HG02884 (cell line): ENCODE data around the gene PIGU.
"Not testable (repeated sequence)": the region's sequence is repeated elsewhere in the genome, so short reads cannot be mapped to it uniquely, and the experiment has no call there.

Source experiments
- ATAC-seq: cut with Tn5 transposase; IDR thresholded peaks from one replicate; pipeline ENCODE4 v1.9.1; 2021; ENCODE audit warnings: mild to moderate bottlenecking, moderate library complexity; ENCODE audit not compliant: unreplicated experiment

PIGU gene

DNA sequence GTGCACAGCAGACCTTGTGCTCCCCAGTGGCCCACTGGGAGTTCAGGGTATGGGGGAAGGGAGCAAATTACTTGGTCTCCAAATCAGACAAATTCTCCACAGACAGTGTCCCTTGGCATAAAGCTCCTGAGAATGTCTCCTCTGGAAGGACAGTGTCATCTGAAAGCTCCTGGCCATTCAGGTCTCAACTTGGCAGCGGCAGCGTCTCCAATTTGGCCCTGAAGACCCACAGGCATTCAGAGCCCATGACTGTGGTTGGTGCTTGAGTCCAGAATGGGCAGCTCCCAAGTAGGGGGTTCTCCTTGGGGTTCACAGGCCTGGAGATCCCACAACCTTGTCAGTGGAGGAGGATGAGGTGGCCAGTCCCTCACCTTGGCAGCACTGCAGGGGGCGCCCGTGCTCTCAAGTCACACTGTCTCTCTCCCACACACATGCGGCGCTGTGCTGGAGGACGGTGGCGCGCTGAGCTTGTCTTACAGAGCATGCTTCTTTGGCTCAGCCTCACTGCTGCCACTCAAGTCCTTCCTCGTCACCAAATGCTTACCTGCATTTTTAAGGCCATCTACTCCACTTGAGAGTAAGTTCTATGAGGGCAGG is 140.0 kb downstream of the PIGU start:
- ATAC-seq, result no peak

DNA sequence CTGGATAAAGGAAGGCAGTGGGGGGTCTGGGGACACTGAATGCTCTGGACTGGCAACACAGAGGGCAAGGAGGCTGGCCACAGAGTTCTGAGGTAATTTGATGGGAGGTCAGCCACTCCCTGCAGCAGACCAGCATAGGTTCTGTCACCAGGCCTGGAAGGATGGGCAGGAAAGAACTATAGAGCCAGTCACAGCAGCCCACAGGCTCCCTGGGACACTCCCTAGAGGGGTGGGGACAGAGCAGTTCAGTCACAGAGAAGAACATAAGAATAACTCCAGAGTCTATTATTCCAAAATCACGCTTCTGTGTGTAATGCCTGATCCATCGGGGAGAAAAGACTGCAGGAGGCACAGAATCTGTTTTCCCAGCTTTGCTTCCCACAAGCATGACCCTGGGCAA is 141.0 kb downstream of the PIGU start:
- no peak for ATAC-seq

DNA sequence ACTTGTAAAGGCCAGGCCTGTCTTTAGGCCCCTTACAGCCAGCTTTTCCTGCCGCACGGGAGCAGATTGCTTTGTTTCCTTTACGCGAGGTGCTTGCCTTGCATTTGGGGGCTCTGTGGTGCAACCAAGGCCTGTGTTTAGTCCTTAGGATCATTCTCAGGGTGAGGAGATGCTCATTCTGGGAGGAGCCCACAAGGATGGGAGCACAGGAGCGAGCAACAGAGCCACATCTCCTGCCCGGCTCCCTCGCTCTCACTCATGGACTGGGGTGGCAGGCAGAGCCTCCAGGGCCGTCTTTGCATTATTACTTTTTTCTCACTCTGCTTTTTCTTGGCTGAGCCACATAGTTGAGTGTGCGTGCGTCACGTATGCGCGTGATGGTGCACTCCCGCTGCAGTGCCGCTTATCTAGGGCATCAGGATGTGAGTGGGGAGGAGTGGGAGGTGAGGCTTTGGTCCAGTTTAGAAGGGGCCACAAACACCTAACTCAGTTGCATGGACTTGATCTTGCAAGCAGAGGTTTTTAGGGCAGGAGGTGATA is 141.5 kb downstream of the PIGU start:
- ATAC-seq, result no peak

DNA sequence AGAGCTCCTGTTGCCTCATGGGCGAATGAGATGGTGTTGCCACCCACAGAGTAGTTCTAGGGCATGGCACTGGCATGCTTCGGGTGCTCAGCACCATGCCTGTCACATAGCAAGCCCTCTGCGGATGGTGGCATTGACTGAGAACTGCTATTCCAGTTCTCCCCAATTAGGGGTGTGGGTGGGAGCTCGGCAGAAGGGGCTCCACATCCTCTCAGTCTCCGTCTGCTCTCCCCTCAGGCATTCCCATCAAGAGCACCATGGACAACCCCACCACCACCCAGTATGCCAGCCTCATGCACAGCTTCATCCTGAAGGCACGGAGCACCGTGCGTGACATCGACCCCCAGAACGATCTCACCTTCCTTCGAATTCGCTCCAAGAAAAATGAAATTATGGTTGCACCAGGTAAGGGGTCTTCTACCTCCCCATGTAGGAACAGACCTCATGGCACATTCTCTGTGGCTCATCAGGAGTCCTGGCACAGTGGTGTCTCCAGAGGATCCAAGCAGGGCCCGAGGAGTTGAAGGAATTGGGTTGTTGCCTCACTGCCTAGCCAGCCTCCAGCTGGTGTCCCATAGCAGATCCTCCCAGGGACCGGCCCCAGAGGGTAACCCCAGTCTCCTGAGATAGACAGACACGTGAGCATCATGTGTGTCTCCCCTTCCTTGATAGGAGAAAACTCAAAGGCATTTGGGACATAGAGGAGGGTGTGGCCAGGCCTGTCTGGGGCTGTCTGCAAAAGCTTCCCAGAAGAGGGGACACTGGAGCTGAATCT is 142.3 kb downstream of the PIGU start:
- no peak for ATAC-seq

DNA sequence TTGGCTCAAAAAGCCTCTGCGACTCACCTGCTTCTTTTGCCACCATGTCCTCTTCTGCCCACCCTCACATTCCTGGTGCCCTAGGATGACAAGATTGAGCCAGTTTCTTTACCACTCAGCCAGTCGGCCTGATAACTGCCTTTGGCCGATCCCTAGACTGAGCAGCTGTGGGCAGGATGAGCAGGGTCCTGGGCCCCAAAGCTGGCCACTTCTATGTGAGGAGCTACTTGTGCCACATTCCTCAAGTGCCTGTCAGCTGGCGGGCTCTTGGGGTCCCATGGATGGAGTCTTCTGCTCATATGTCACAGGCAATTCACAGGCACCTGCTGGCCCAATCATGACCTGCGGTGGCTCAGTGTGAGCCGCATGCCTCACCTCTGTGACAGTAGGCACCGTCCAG is 144.1 kb downstream of the PIGU start:
- no peak for ATAC-seq

DNA sequence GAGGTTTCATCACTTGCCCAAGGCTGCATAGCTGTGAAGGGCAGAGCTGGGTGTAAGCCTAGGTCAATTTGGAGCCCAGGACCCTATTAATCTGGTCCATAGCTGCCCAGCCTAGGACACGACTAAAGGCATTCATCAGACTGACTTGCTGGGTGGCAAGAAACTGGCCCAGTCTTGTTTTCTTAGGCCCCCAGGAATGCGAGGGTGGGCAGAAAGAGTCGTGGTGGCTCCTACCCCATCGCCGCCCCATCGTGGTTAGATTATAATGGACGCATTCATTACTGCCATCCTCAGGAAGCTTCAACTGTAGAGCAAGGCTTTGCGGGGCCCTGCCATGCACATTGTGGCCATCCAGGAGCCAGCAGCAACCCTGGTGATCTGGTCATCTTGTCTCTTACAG is 144.6 kb downstream of the PIGU start:
- ATAC-seq, result no peak

DNA sequence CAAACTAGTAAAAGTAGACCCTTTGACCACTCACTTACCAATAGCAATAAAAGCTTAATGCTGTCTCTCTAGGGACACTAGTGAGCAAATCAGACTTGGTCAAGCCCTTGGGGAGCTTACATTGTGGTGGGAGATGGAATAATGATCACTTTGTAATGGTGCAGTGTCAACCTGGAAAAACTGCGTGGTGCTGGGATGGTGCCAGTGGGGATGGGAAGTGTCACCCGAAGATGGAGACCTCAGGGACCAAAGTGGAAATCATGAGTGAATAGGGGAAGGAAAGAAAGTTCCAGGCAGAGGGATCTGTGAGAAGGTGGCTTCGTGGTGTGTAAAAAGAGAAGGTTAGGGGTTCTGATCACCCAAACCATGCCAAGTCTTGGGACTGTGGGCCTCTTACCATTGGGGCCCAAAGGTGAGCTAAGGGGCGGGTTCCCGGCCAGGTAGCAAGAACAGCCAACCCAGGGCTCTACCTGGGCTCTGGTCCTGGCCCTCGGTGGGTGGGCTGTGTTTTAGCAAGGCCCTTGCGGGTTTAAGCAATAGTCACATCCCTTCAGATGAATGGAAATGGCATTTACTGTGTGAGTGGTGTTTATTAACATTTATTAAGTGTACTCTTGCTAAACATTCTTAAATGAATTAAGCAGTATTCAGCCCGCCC is 145.2 kb downstream of the PIGU start:
- no peak for ATAC-seq

DNA sequence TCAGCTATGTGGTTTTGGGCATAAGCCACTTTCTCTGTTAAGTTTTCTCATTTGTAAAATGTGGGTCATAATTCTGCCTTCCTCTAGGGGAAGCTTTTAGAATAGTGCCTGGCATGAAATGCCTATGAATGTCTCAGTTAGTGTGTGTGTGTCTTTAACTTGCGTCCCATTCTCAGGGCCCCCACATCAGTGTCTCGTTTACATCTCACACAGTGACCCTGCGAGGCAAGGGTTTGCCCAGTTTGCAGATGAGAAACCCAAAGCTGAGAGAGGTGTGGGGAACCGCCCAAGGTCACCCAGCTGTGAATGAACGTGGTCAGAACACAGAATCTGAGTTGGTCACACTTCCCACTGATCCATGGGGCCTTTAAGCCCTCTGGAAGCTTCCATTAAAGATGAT is 146.6 kb downstream of the PIGU start:
- ATAC-seq, result no peak

DNA sequence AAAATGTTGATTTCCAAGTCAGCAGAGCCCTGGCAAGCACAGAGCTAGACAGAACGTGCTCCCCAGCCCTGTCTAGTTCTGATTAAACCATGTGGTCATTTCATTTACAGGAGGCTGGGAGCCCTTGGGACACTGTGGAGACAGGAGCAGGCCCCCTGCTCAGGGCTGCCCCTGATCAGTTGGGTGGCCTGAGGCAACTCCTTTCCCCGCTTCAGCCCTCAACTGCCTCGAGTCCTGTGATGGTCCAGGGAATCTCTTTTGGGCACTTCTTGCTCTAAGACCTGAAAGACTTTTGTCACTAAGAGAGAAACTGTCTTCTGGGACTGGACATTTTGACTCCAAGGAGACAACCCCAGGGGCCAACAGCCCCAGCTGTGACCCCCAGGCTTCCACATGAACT is 147.2 kb downstream of the PIGU start:
- no peak for ATAC-seq

DNA sequence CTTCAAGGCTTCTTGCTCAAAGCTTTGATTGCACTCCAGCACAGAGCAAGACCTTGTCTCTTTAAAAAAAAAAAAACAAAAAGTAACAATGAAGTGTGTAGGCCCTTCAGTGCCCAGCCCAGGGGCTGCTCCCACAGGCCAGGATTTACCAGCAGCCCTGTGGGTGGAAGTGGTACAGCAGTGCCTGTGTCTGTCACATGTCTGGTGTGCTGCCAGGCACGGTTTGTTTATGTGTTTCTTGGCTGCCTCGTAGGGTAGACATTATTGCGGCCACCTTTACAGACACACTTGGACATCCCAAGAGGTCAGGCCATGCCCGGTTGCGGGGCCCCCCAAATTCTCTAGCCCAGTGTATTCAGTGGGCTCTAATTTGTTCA is 148.0 kb downstream of the PIGU start:
- no peak for ATAC-seq

DNA sequence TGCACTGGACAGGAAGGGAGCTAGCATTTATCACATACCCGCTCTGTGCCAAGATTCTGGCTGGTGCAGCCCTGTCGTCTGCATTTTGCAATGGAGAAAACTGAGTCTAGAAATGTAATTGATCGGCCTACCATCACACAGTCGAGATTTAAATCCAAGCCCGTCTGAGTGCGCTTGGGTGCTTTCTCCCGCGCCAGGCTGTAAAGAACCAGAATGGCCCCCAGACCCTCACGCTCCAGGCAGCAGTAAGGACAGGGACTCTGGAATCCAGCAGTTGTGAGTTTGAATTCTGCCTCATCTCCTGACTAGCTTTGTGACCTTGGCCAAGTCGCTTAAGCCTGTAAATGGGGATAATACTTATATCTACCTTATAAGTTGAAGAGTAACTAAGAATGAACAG is 149.9 kb downstream of the PIGU start:
- no peak for ATAC-seq

DNA sequence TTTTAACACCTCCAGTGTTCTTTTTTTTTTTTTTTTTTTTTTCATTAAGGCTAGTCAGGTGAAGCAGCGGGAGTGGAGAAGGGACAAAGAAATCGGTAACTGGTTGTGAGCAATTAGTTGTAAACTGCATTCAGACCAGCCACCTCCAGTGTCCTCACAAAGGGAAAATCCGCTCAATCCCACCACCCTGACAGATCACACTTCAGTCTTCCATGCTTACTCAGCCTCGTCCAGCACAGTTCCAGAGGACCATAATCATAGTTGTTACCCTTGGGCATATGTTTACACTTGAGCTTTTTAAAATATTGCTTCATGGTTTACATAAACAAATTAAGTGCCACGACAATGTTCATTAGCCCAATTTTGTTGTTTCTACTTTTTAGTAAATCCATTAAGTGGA is 150.4 kb downstream of the PIGU start:
- ATAC-seq, result no peak

DNA sequence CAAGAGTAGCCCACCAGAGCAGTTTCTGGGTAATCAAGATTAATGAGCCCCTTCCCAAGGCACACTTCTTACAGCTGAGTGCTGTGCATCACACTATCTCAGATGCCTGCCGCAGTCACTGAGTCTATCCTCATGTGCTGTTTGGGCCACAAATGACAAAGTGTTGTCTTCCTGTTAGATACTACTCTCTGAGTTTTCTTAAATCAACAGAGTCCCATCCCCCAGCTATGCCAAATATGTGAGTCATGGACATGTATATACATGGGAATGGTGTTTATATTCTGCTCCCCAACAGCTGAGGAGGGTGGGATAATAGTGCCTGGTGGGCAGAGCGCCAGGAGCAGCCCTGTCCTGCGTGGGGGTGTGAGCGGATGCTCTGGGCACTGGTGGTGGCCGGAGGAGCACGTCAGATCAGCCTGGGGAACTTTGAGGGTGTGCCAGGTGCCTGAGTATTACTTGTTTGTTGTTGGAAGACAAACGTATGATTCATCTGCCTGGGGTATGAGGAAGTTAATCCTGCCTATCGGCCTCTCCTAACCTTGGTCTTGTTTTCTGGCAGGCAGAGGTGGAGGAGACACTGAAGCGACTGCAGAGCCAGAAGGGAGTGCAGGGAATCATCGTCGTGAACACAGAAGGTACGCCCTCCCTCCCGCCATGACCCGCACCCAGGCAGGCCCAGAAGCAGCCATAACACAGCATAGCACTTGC is 151.0 kb downstream of the PIGU start:
- ATAC-seq, result no peak

DNA sequence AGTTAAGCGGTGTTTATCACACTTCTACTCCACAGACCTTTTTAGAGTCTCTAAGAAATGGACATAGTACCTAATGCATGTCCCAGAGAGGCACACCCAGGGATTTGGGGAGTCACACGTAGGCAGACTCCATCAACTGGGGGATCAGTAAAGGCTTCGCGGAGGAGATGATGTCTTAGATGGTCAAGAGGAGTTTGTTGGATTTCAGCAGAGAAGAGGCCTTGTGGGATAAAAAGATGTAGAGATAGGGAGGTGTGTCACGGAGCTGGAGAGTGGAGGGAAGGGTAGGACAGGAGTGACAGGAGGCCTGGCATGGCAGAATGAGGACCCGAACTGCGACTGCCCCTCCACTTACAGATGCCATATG is 151.6 kb downstream of the PIGU start:
- ATAC-seq, result no peak

DNA sequence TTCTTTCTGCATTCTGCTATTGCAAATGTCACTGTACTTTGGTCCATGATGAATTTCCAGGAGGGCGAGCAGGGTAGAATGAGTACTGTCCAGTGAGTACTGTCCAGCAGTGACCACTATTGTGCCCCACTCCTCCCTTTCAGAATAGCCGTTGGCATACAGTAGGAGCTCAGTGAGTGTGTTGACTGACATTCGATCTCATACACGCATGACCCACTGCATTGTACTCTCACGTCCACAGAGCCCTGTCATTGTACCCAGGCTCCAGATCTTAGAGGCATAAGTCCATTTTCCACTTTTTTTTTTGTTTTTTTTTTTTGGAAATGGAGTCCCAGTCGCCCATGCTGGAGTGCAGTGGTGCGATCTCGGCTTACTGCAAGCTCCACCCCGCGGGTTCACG is 152.5 kb downstream of the PIGU start:
- no peak for ATAC-seq

DNA sequence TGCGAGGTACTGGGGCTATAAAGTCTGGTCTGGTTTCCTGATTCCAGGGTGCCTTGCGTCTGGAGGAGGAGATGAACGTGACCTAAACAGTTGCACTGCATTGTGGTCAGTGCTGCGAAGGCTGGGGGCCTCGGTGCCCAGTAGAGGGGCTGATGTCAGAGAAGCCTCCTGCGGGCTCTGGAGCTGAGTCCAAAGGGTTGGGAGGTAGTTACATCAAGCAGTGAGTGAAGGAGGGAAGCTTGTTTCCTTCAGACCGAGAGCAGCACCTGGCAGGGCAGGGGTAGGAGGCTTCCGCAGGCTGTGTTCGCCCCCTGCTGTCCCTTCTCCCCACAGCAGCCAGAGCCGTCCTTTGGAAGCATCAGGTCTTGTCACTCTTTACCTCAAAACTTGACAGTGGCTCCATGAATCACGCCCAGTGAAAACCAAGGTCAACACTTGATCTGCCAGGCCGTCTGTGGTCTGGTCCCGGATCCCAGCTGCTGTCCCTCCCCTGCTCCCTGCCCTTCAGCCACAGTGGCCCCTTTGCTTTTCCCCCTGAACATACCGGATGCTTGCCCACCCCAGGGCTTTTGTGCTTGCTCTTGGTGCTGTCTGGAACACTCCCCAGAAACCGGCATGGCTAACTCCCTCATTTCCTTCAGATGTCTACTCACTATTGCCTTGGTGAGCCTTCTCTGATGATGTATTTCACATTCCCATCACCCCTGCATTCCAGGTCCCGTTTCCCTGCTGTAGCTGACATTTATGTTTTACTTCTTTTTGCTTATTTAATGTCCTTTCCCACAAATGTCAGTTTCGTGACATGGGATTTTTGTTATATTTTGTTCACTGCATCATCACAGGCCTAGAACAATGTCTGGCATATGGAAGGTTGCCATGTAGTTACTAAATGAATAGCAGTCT is 153.7 kb downstream of the PIGU start:
- no peak for ATAC-seq

DNA sequence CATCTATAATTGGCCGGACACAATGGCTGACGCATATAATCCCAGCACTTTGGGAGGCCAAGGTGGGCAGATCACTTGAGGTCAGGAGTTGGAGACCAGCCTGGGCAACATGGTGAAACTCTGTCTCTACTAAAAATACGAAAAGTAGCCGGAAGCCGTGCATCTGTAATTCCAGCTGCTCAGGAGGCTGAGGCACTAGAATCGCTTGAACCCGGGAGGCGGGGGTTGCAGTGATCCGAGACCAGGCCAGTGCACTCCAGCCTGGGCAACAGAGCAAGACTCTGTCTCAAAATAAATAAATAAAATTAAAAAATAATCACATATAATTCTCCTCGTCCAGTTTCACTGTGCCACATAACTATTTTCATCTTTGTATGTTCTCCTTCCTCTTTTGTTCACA is 157.1 kb downstream of the PIGU start:
- ATAC-seq, result not testable (repeated sequence)

DNA sequence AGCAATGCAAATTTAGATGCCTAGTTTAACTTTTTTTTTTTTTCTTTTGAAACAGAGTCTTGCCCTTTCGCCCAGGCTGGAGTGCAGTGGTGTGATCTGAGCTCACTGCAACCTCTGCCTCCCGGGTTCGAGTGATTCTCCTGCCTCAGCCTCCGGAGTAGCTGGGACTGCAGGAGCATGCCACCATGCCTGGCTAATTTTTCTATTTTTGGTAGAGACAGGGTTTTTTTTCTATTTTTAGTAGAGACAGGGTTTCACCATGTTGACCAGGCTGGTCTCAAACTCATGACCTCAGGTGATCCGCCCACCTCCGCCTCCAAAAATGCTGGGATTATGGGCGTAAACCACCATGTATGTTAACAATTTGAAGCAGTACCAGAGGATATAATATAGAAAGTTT is 158.0 kb downstream of the PIGU start:
- not testable (repeated sequence) for ATAC-seq

DNA sequence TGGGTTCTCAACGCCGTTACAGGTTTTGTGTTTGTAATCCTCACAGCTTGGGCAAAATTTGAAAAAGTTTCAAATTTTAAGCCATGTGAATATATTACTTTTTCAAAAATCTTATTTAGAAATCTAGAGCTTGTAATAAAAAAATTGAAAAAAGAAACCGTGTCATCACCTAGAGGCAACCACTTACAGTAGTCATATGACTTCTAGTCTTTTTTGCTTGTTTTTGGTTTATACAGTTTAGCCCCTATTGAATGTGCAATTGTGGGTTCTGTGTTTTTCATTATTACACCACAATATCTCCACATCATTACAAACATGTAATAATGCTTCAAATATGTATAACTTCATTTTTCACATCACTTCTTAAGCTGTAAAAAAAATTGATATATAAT is 159.8 kb downstream of the PIGU start:
- ATAC-seq, result no peak

DNA sequence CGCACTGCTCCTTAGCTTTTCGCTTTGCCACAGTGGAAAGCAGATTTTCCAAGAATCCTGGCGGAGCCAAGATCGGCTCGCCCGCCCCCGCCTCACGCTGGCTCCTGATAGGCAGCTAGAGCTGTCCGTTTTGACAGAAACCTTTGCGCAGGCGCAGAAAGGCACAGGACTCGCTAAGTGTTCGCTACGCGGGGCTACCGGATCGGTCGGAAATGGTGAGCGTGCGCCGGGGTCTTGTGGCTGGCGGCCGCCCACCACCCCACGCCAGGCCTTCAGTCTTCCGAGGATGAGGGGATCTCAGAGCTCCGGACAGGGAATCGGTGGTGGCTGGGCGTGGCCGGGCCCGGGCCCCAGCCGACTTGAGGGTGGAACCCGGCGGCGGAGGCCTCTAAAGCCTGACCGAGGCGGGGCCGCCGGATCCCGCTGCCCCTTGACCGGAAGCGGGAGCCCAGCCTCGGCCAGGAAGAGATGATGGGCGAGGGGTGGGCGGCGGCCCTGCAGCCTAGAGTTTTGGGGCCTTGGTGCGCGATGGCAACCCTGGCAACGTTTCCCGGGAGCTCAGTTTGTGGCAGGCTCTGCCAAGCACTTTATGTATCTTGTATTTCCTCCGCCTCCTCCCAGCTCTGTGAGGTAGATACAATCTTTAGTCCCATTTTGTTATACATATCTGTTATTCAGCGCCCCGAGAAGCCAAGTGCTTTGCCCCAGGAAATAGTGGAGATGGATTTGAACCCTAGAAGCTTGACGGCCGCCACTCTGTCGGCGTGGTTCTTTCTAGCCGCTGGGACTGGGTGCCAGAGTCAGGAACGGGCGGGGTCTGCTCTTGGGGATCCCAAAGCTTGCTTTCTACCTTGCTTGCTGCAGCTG is 160.4 kb downstream of the PIGU start, which contains the start of gene DYNLRB1:
DYNLRB1 (plus strand) TSS at position 176 of the 867 bp plus-strand sequence; CDS start at position 213, 37 bp downstream.
- ATAC-seq, result peak; percentile 56
